Measurements from ENCODE around the gene THBS1.

THBS1 gene

DNA sequence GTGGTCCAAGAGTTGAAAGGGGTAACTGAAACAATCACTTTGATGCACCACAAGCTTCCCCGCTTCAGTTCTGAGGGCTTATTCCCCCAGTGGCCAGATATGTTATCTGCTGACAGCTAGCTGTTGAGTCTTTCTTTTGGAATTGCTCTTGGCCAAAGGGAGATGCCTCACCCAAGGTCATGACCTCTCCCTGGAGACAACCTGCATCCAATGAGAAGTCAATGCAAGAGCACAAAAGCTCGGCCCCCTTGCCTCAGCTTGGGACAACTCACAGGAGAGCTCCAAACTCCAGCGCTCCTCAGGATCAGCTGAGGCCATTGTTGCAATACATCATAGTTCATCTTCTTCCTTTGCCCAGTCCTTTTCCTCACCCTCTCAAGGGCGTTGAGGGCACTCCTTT lies 31.0 kb upstream of the THBS1 start:
- H3K4me1 ChIP-seq: no peaks in the 10 kb centered on the region
- H3K27me3 ChIP-seq: no peaks in the 10 kb centered on the region
- no peak overlapping the region for H3K4me3 ChIP-seq
- no peak overlapping the region for H3K9ac ChIP-seq
- H3K9me3 ChIP-seq: no peaks in the 10 kb centered on the region
- H3K4me2 ChIP-seq: no peak overlapping the region
- no peaks in the 10 kb centered on the region for H4K20me1 ChIP-seq
- no peak overlapping the region for H3K27ac ChIP-seq
- H3K36me3 ChIP-seq: no peaks in the 10 kb centered on the region
- TF ChIP-seq Cebpa-rat (IDR thresholded peaks at IDR 0.05): no peak

DNA sequence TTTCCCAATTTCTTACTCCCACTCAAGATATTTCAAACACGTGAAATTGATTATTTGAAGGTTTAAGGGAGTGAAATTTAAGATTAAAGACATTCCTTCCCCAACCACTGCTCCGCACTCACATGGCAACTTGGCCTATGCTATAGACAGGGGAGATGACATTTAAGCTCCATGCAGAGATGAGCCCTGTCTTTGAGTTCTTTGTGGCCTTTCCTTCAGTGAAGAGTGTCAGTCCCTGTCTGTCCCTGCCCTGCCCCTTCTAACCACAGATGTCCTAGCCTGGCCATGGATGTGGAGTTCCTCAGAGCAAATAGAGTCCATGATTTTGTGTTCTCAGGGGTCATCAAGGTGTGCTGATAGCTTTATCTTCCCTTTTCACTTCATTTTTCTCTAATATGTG lies 29.4 kb upstream of the THBS1 start:
- Histone ChIP-seq H3K9ac (no peak overlapping the region), H3K27ac (no peak overlapping the region), H4K20me1 (no peaks in the 10 kb centered on the region), H3K9me3 (no peaks in the 10 kb centered on the region), H3K27me3 (no peaks in the 10 kb centered on the region), H3K4me2 (no peak overlapping the region), H3K4me1 (no peaks in the 10 kb centered on the region), H3K4me3 (no peak overlapping the region), H3K36me3 (no peaks in the 10 kb centered on the region)
- TF ChIP-seq Cebpa-rat (IDR thresholded peaks at IDR 0.05): no peak

- H3K9me3 ChIP-seq: no peaks in the 10 kb centered on the region
Measured at GRCh38 chr15:39552556-39552955, 28.3 kb upstream of the THBS1 start.

DNA sequence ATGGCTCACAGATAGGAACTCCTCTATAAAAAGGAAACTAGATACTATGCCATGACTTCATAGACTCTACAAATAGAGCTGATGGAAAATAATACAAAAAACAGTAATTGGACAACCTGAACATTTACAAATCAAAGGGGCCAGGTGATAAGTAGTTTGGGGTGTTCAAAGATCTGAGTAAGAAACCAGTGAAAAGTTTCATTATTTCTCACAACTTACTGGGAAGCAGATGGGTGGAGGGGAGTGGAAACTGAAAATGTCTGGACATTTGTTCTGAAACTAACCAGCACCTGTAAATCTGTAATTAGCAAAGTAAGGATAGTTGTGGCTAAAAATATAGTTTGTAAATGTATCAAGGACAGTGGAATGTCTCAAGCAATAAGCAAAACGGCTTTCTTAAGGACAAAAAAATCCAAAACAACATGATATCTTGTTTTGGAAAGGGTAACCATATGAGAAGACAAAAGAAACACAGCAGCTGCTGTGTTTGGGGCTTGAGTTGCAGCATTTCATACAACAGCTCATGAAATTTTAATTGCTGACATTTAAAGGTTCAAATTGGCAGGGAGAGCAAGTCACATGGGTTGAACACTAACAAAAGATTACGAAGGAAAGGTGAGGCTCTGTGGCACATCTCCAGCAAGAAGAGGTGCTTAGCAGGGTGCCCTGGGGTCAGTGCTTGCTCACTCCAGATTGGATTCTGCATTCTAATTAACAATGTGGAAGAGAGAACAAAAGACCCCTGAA lies 26.8 kb upstream of the THBS1 start:
- TF ChIP-seq Cebpa-rat (IDR thresholded peaks at IDR 0.05): no peak
- no peaks in the 10 kb centered on the region for H4K20me1 ChIP-seq
- no peak overlapping the region for H3K27ac ChIP-seq
- no peaks in the 10 kb centered on the region for H3K27me3 ChIP-seq
- H3K4me2 ChIP-seq: no peak overlapping the region
- no peak overlapping the region for H3K9ac ChIP-seq
- H3K4me3 ChIP-seq: no peak overlapping the region
- no peaks in the 10 kb centered on the region for H3K36me3 ChIP-seq
- no peaks in the 10 kb centered on the region for H3K9me3 ChIP-seq
- no peaks in the 10 kb centered on the region for H3K4me1 ChIP-seq

More at GRCh38 chr15:39552556-39552955, 28.3 kb upstream of the THBS1 start:
- Histone ChIP-seq H3K4me3 (no peak overlapping the region), H4K20me1 (no peaks in the 10 kb centered on the region), H3K9ac (no peak overlapping the region), H3K27me3 (no peaks in the 10 kb centered on the region), H3K27ac (no peak overlapping the region), H3K36me3 (no peaks in the 10 kb centered on the region), H3K4me2 (no peak overlapping the region), H3K4me1 (no peaks in the 10 kb centered on the region)
- TF ChIP-seq Cebpa-rat (IDR thresholded peaks at IDR 0.05): no peak

DNA sequence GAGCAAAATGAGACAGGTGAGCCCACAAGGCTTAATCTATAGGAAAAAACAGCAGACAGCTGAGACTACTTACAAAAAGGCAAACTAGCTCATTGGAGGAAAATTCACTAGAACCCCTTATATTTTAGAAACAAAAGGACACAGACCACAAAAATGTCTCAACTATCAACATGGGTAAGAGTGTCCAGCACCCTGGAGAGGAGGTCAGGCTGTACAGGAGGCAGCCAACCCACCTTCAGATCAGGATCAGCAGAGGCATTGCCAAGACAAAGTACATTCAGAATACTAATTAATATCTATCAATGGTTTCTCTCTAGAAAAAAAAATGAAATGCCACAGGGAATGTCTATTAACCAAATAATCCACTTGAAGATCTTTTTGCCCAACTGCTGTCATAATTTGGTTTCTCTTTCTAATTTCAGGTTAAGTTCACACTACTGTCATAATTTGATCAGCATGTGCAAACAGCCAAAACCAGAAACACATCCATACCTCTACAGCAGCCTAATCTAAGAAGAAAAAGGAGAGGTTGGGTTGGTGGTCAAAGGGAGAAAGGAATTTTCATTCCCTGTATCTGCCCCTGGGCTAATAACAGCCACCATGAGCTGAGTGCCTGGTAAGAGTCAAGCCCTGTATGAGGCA lies 26.0 kb upstream of the THBS1 start:
- Histone ChIP-seq H3K27me3 (no peaks in the 10 kb centered on the region), H3K27ac (no peak overlapping the region), H3K36me3 (no peaks in the 10 kb centered on the region), H3K9ac (no peak overlapping the region), H3K4me2 (no peak overlapping the region), H3K9me3 (no peaks in the 10 kb centered on the region), H3K4me3 (no peak overlapping the region), H3K4me1 (no peaks in the 10 kb centered on the region), H4K20me1 (no peaks in the 10 kb centered on the region)
- no peak for TF ChIP-seq Cebpa-rat (IDR thresholded peaks at IDR 0.05)

DNA sequence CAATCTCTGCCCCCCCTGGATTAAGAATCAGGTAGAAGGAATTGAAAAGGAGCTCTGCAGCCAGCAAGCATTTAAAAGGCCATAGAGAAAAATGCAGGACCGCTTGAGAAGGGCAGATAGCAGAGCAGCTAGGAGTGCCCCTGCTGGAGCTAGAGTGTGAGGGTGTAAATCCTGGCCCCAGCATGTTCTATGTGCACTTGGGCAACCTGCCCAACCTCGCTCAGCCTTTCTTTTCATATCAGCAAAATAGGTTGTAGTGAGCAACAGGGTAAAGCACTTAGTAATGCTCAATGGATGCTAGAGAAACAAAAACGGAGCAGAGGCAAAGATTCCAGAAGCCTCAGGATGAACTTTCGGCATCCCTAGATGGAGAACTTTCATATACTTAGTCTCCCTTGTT lies 25.0 kb upstream of the THBS1 start:
- Histone ChIP-seq H3K9ac (no peak overlapping the region), H3K4me3 (no peak overlapping the region), H3K4me2 (no peak overlapping the region), H3K36me3 (no peaks in the 10 kb centered on the region), H3K9me3 (no peaks in the 10 kb centered on the region), H3K27ac (no peak overlapping the region), H4K20me1 (no peaks in the 10 kb centered on the region), H3K4me1 (no peaks in the 10 kb centered on the region), H3K27me3 (no peaks in the 10 kb centered on the region)
- no peak for TF ChIP-seq Cebpa-rat (IDR thresholded peaks at IDR 0.05)

- no peak for TF ChIP-seq Cebpa-rat (IDR thresholded peaks at IDR 0.05)
- H3K36me3 ChIP-seq: no peaks in the 10 kb centered on the region
- no peaks in the 10 kb centered on the region for H3K27me3 ChIP-seq
- no peaks in the 10 kb centered on the region for H4K20me1 ChIP-seq
- H3K4me1 ChIP-seq: no peaks in the 10 kb centered on the region
- H3K9ac ChIP-seq: no peak overlapping the region
- H3K27ac ChIP-seq: no peak overlapping the region
- no peaks in the 10 kb centered on the region for H3K9me3 ChIP-seq
- no peak overlapping the region for H3K4me2 ChIP-seq
- H3K4me3 ChIP-seq: no peak overlapping the region
Measured at GRCh38 chr15:39556461-39556860, 24.4 kb upstream of the THBS1 start.

DNA sequence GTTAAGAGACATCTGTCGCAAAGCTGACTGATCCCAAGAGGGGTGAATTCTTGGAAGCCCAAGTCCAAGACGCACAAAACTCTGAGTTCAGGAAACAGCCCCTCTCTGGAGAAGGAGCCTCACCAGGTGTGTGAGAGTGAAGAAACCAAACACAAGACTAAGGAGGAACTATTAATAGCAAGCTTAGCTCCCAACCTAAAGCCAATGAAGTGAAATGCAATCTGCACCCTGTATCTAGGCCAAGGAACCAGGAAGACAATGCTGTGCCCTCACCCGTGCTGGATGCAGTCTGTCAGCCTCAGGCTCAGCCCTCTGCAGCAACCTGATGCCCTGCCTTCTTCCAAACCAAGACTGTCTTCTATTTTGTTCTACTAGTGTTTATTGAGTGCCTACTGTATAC lies 22.5 kb upstream of the THBS1 start:
- Histone ChIP-seq H3K27ac (no peak overlapping the region), H3K4me3 (no peak overlapping the region)

GRCh38 chr15:39564972-39565665 lies 15.8 kb upstream of the THBS1 start:
- no peaks in the 10 kb centered on the region for H3K9me3 ChIP-seq
- no peak overlapping the region for H3K27ac ChIP-seq

More for the DNA sequence above, 22.5 kb upstream of the THBS1 start:
- Histone ChIP-seq H3K4me1 (no peaks in the 10 kb centered on the region), H3K4me2 (no peak overlapping the region), H3K36me3 (no peaks in the 10 kb centered on the region), H3K27me3 (no peaks in the 10 kb centered on the region), H3K9ac (no peak overlapping the region), H4K20me1 (no peaks in the 10 kb centered on the region), H3K9me3 (no peaks in the 10 kb centered on the region)
- no peak for TF ChIP-seq Cebpa-rat (IDR thresholded peaks at IDR 0.05)

DNA sequence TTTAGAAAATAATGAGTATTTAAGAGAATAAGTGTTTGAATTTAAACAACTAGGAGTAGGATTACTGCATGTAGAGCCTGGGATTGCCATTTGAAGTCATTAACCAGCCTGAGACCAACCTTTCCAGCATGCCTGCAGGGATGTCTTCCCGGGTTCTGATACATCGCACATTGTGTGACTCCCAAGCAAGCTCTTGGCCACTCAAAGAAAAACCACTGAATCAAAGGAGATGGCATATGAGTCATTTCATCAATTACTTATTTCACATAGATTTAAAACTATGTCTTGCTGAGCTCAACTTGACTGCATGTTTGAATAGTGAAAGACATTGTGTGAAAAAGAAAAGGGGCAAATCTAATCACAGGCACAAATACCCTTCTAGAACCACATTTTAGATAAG lies 15.0 kb upstream of the THBS1 start:
- Histone ChIP-seq H3K4me1 (no peaks in the 10 kb centered on the region), H3K27me3 (no peaks in the 10 kb centered on the region), H3K9me3 (no peaks in the 10 kb centered on the region), H4K20me1 (no peaks in the 10 kb centered on the region), H3K36me3 (no peaks in the 10 kb centered on the region), H3K27ac (no peak overlapping the region), H3K9ac (no peak overlapping the region), H3K4me2 (no peak overlapping the region), H3K4me3 (no peak overlapping the region)
- TF ChIP-seq Cebpa-rat (IDR thresholded peaks at IDR 0.05): no peak

More at GRCh38 chr15:39564972-39565665, 15.8 kb upstream of the THBS1 start:
- TF ChIP-seq Cebpa-rat (IDR thresholded peaks at IDR 0.05): no peak
- no peaks in the 10 kb centered on the region for H3K4me1 ChIP-seq
- H3K4me2 ChIP-seq: no peak overlapping the region
- H3K27me3 ChIP-seq: no peaks in the 10 kb centered on the region
- H4K20me1 ChIP-seq: no peaks in the 10 kb centered on the region
- H3K4me3 ChIP-seq: no peak overlapping the region
- H3K9ac ChIP-seq: no peak overlapping the region
- H3K36me3 ChIP-seq: no peaks in the 10 kb centered on the region

Data from BLaER1 (cell line).